ES-I3 (cell line): ENCODE data around the gene POMP.

ENCODE experiments used
- H3K36me3 ChIP-seq: 2 replicates; pipeline ENCODE4 v1.6.1; 2013; ENCODE audit warnings: mild to moderate bottlenecking, low read length, control low read depth, moderate library complexity; ENCODE audit not compliant: insufficient read depth
- H3K4me1 ChIP-seq: 2 replicates; pipeline ENCODE4 v1.6.1; 2013; ENCODE audit warnings: mild to moderate bottlenecking, control low read depth, low read length; ENCODE audit not compliant: insufficient read depth
- H3K9ac ChIP-seq: 2 replicates; pipeline ENCODE4 v1.6.1; 2013; ENCODE audit warnings: low read depth, mild to moderate bottlenecking, low read length, moderate library complexity
- H3K9me3 ChIP-seq: 2 replicates; pipeline ENCODE4 v1.6.1; 2013; ENCODE audit warnings: mild to moderate bottlenecking, low read length, moderate library complexity; ENCODE audit not compliant: control insufficient read depth, insufficient read depth

The POMP gene

DNA sequence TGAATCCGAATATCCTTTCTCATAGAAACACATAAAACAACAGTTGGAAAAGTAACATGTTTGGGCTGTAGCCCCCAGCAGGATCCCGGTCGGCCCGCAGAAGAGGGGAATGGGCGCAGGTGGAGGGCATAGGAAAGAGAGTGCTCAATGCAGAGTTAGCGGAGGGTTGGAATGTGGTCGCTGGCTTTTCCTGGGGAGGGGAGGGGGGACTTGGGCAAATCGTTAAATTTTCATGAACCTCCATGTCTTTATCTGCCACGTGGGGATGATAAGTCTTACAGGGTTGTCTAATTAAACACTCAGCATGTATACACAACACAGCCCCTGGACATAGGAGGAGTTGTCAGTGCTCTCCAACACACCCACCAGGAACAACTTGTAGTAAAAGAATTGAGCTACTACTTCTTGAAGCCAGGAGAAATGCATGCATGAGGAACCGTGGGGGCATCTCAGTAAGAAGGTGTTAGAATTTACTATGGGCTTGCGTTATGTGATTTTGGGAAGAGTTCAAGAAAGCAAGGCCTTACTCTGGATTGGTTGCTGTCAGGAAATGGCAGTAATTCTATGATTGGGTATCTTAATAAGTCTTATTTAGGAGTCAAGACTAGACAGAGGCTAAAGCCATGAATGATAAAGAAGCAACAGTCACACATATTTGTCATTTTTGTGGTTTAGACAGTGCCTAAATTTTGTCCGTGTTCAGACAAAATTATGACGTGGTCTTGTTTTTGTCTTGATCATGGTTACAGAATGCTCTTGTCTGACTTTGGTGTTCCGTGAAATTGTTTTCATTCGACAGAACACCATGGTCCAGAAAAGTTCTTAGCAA, 60.5 kb downstream of the POMP start:
- Histone ChIP-seq H3K4me1 (peaks cover 5% of the 10 kb centered on the region; the same call in 1 of the 2 replicates), H3K36me3 (no peaks in the 10 kb centered on the region), H3K9ac (peak overlapping the region; percentile 74), H3K9me3 (no peaks in the 10 kb centered on the region)

DNA sequence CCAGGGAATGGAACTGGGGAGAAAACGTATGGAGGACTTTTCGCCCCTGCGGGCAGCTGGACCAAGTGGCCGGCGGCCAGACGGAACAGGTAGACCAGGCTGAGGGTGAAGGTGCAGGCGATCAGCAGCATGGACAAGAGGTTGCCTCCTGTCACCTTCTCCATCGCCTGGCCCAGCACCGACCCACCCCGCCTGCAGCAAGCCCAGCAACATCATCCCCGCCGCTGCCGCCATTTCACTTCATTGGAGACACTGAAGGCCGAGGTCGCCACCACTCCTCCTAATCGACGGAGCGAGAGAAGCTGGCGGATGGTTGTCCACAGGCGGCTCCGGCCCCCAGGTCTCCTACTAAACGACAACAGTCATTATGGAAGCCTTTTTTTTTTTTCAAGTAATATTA, 64.9 kb downstream of the POMP start:
- Histone ChIP-seq H3K36me3 (no peaks in the 10 kb centered on the region), H3K9ac (no peak overlapping the region), H3K4me1 (no peaks in the 10 kb centered on the region), H3K9me3 (no peaks in the 10 kb centered on the region)

DNA sequence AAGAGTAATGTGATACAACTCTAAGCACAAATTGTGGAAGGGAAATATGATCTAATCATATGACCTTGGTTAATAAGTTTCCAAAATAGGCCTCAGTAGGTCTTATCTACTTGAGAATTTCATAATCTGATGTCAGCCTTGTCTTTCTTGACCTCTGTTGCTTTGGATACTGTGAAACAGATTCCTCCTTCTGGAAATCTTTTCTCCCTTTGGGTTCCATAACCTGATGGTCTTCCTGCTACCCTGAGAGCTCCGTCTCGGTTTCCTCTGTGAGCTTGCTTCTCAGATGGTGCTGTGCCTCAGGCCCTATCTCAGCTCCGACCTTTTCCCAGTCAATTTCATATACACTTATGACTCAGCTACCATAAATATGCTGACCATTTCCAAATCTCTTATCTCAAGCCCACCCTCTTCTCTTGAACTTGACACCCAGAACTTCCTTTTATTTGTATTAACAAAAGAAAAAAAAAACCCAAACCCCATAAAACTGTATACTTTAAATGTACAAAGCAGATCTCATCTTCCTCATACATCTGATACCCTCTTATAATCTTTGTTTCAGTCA, 66.2 kb downstream of the POMP start:
- H3K4me1 ChIP-seq: no peaks in the 10 kb centered on the region
- H3K9me3 ChIP-seq: no peaks in the 10 kb centered on the region
- H3K9ac ChIP-seq: no peak overlapping the region
- H3K36me3 ChIP-seq: no peaks in the 10 kb centered on the region
